Liver (tissue), 9 donors: ENCODE measurements around the gene ALDH7A1. TPM values are rescaled to one million over a fixed set of nuclear protein-coding genes. Genes with fewer than 3 reads are reported as not detected.

Source experiments
- DNase-seq: peaks from one replicate; pipeline ENCODE4 v3.0.0-alpha.2; 2017; ENCODE audit warnings: low spot score
- H3K27ac ChIP-seq, 2 donors: one replicate each; pipeline ENCODE4 v1.7.0; 2013; ENCODE audit warnings: inconsistent platforms in 2 of 2, low read length in 2 of 2, control low read depth in 1 of 2, low read depth in 1 of 2, mild to moderate bottlenecking in 1 of 2
- H3K27me3 ChIP-seq, 4 donors: one replicate each; pipeline versions ENCODE4 v1.6.1 to v1.7.0; 2013; ENCODE audit warnings: low read length in 3 of 4, inconsistent platforms in 1 of 4, mild to moderate bottlenecking in 1 of 4, moderate library complexity in 1 of 4; ENCODE audit not compliant: control insufficient read depth in 4 of 4, insufficient read depth in 4 of 4
- H3K36me3 ChIP-seq, 4 donors: one replicate each; pipeline versions ENCODE4 v1.6.1 to v1.7.0; 2013; ENCODE audit warnings: low read length in 3 of 4, mild to moderate bottlenecking in 3 of 4, low read depth in 1 of 4, moderate library complexity in 1 of 4; ENCODE audit not compliant: control insufficient read depth in 4 of 4, insufficient read depth in 3 of 4
- H3K4me1 ChIP-seq, 4 donors: one replicate each; pipeline versions ENCODE4 v1.6.1 to v1.7.0; 2013; ENCODE audit warnings: low read length in 3 of 4, mild to moderate bottlenecking in 3 of 4, moderate library complexity in 1 of 4; ENCODE audit not compliant: control insufficient read depth in 4 of 4, insufficient read depth in 4 of 4
- H3K4me3 ChIP-seq, 3 donors: one replicate each; pipeline versions ENCODE4 v1.6.1 to v1.7.0; 2013; ENCODE audit warnings: low read length in 3 of 3, control low read depth in 1 of 3, low read depth in 1 of 3, mild to moderate bottlenecking in 1 of 3
- H3K9ac ChIP-seq, 2 donors: one replicate each; pipeline ENCODE4 v1.7.0; 2013; ENCODE audit warnings: low read length in 2 of 2, mild to moderate bottlenecking in 2 of 2, moderate library complexity in 2 of 2, control low read depth in 1 of 2, low read depth in 1 of 2
- H3K9me3 ChIP-seq, 4 donors: one replicate each; pipeline versions ENCODE4 v1.6.1 to v1.7.0; 2013; ENCODE audit warnings: low read length in 3 of 4; ENCODE audit not compliant: control insufficient read depth in 4 of 4
- ATF3 ChIP-seq: IDR thresholded peaks from 2 replicates; pipeline ENCODE4 v1.6.1; 2016; ENCODE audit warnings: antibody characterized with exemption
- EGR1 ChIP-seq, 2 donors: IDR thresholded peaks; 2 replicates each; pipeline ENCODE4 v1.6.1; 2016 to 2018; ENCODE audit warnings: antibody characterized with exemption in 2 of 2, low read depth in 2 of 2
- FOXA2 ChIP-seq: IDR thresholded peaks from 2 replicates; pipeline ENCODE4 v1.6.1; 2016; ENCODE audit warnings: antibody characterized with exemption
- GABPA ChIP-seq, 2 donors: IDR thresholded peaks in 1 of 2; conservative IDR thresholded peaks in 1 of 2; 2 replicates each; pipeline ENCODE4 v1.6.1; 2016; ENCODE audit warnings: antibody characterized with exemption in 2 of 2, mild to moderate bottlenecking in 1 of 2, moderate library complexity in 1 of 2
- HNF4A ChIP-seq, 2 donors: conservative IDR thresholded peaks; 2 replicates each; pipeline ENCODE4 v1.6.1; 2016; ENCODE audit warnings: antibody characterized with exemption in 2 of 2, mild to moderate bottlenecking in 2 of 2
- HNF4G ChIP-seq: IDR thresholded peaks from 2 replicates; pipeline ENCODE4 v1.6.1; 2016; ENCODE audit warnings: antibody characterized with exemption
- NR2F2 ChIP-seq: IDR thresholded peaks from 2 replicates; pipeline ENCODE4 v1.6.1; 2016; ENCODE audit warnings: antibody characterized with exemption
- RAD21 ChIP-seq, 2 donors: IDR thresholded peaks; 2 replicates each; pipeline ENCODE4 v1.6.1; 2016; ENCODE audit warnings: antibody characterized with exemption in 2 of 2, mild to moderate bottlenecking in 2 of 2
- RXRA ChIP-seq, 2 donors: IDR thresholded peaks; 2 replicates each; pipeline ENCODE4 v1.6.1; 2017 to 2018; ENCODE audit warnings: antibody characterized with exemption in 2 of 2, mild to moderate bottlenecking in 1 of 2
- SP1 ChIP-seq: IDR thresholded peaks from 2 replicates; pipeline ENCODE4 v1.6.1; 2018; ENCODE audit warnings: antibody characterized with exemption, mild to moderate bottlenecking
- TAF1 ChIP-seq: conservative IDR thresholded peaks from 2 replicates; pipeline ENCODE4 v1.6.1; 2016; ENCODE audit warnings: antibody characterized with exemption, mild to moderate bottlenecking
- YY1 ChIP-seq: IDR thresholded peaks from 2 replicates; pipeline ENCODE4 v1.6.1; 2016; ENCODE audit warnings: antibody characterized with exemption, mild to moderate bottlenecking
- ZBTB33 ChIP-seq: IDR thresholded peaks from 2 replicates; pipeline ENCODE4 v1.6.1; 2016; ENCODE audit warnings: antibody characterized with exemption
- WGBS: extraction: QIAGEN DNeasy Blood & Tissue Kit; methylation state at CpG from one replicate; pipeline ENCODE4 v1.1.7; 2013; 5-methylcytosine and 5-hydroxymethylcytosine counted together
- polyA plus RNA-seq, 2 donors: library from polyadenylated mRNA; stranded (reverse) in 1 of 2; unstranded in 1 of 2; fragments of 200-250 nt in 1 of 2; fragments of >200 nt in 1 of 2; fragmentation: Nextera tagmentation in 1 of 2; extraction: Ambion mirVana in 1 of 2; gene quantifications; one replicate each; pipeline versions ENCODE4 v1.2.1 to v1.2.3, GENCODE V29; 2013 to 2015
- total RNA-seq, 2 donors: library from RNA; depleted of rRNA; stranded (reverse); fragments of >200 nt; gene quantifications; one replicate each; pipeline ENCODE4 v1.2.3, GENCODE V29; 2014
- TF ChIP-seq, protein P1 (sequence below): IDR thresholded peaks from 2 replicates; pipeline ENCODE4 v1.6.1; 2016; ENCODE audit warnings: antibody characterized with exemption
- TF ChIP-seq, protein P2 (sequence below): fragments of 150-350 bp; IDR thresholded peaks from 2 replicates; pipeline ENCODE4 v1.5.1; 2017; ENCODE audit warnings: improper control_type of control experiment, low read depth, low read length; ENCODE audit not compliant: missing input control
- donor health status: healthy.
- donor health status: healthy.
- donor health status: healthy.
- donor health status: healthy.
- donor health status: healthy.

Gene ALDH7A1
- total and polyA plus RNA-seq, 4 donors: 47.7 to 86.9 (median 58.4) TPM

GRCh38 chr5:126568206-126568755 is 26.7 kb downstream of the ALDH7A1 start:
- Histone ChIP-seq H3K9me3 (no peaks in the 10 kb centered on the region), H3K27me3 (no peaks in the 10 kb centered on the region), H3K9ac (no peak overlapping the region), H3K4me1 (peaks cover 0 to 8% (median 4%) of the 10 kb centered on the region in 4 donors), H3K36me3 (peaks cover 10 to 43% (median 26%) of the 10 kb centered on the region in 4 donors), H3K27ac (no peak overlapping the region), H3K4me3 (no peak overlapping the region)
- WGBS: 97% methylated on average over 4 of the region's 4 CpGs
- no peak for TF ChIP-seq SP1
- TF ChIP-seq RAD21 (IDR thresholded peaks at IDR 0.05): no peak
- TF ChIP-seq ZBTB33: no peak
- no peak for TF ChIP-seq FOXA2
- TF ChIP-seq GABPA (IDR thresholded peaks at IDR 0.05 in 1 of 2, conservative IDR thresholded peaks at IDR 0.05 in 1 of 2): no peak
- TF ChIP-seq TAF1: no peak
- no peak for DNase-seq

DNA sequence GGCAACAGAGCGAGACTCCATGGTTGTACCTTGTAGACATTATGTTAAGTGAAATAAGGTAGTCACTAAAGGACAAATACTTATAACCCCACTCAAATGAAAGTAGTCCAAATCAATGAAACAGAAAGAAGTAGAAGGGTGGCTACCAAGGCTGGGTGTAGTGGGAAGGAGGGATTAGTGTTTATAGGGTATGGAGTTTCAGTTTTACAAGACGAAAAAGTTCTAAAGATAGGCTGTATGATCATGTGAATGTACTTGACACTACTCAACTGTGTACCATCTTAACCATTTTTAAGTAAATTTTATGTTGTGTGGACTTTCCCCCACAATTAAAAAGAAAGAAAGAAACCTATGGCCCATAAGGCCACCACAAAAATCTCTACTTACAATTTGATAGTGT is 32.2 kb downstream of the ALDH7A1 start:
- Histone ChIP-seq H3K4me3 (no peak overlapping the region), H3K27ac (no peak overlapping the region), H3K36me3 (peaks cover 5 to 32% (median 21%) of the 10 kb centered on the region in 4 donors), H3K4me1 (peaks cover 0 to 8% (median 4%) of the 10 kb centered on the region in 4 donors), H3K9ac (no peak overlapping the region), H3K27me3 (no peaks in the 10 kb centered on the region), H3K9me3 (no peaks in the 10 kb centered on the region)
- DNase-seq: no peak
- TF ChIP-seq RXRA (IDR thresholded peaks at IDR 0.05) (no peak), NR2F2 (no peak), FOXA2 (no peak), ZBTB33 (no peak), HNF4A (conservative IDR thresholded peaks at IDR 0.05) (no peak), TAF1 (no peak), ATF3 (no peak), YY1 (no peak), EGR1 (IDR thresholded peaks at IDR 0.05; ENCODE audit: low read depth in 2 of 2) (no peak), HNF4G (no peak)
- TF ChIP-seq, protein P1, sequence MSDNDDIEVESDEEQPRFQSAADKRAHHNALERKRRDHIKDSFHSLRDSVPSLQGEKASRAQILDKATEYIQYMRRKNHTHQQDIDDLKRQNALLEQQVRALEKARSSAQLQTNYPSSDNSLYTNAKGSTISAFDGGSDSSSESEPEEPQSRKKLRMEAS: no peak
- TF ChIP-seq, protein P2, sequence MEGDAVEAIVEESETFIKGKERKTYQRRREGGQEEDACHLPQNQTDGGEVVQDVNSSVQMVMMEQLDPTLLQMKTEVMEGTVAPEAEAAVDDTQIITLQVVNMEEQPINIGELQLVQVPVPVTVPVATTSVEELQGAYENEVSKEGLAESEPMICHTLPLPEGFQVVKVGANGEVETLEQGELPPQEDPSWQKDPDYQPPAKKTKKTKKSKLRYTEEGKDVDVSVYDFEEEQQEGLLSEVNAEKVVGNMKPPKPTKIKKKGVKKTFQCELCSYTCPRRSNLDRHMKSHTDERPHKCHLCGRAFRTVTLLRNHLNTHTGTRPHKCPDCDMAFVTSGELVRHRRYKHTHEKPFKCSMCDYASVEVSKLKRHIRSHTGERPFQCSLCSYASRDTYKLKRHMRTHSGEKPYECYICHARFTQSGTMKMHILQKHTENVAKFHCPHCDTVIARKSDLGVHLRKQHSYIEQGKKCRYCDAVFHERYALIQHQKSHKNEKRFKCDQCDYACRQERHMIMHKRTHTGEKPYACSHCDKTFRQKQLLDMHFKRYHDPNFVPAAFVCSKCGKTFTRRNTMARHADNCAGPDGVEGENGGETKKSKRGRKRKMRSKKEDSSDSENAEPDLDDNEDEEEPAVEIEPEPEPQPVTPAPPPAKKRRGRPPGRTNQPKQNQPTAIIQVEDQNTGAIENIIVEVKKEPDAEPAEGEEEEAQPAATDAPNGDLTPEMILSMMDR: no peak
- WGBS: 90% methylated on average over 2 of the region's 2 CpGs
